Measurements from ENCODE around the gene NRXN3. TPM values are rescaled to one million over a fixed set of nuclear protein-coding genes. Genes with fewer than 3 reads are reported as not detected.

The NRXN3 gene
- total and polyA plus RNA-seq, 2 of the 4 experiments (the other 2 are of a cell fraction), result 4.8 to 25.1 TPM

- H2BK5ac ChIP-seq (ENCODE audit: low read depth, low read length, poor library complexity, severe bottlenecking), result no peak overlapping the region
- no peak overlapping the region for H2BK15ac ChIP-seq (ENCODE audit: low read depth, low read length)
- BruUV-seq (replicated peaks), result no TSS peak
- H2AK5ac ChIP-seq (ENCODE audit: low read depth, low read length), result no peak overlapping the region
- H2BK20ac ChIP-seq (ENCODE audit: low read depth, low read length), result no peak overlapping the region
- H3K9me1 ChIP-seq (ENCODE audit: insufficient read depth, low read length), result no peaks in the 10 kb centered on the region
- no peak overlapping the region for H3K27ac ChIP-seq (ENCODE audit: insufficient read depth, low read length)
- H2BK120ac ChIP-seq (ENCODE audit: low read depth, low read length), result no peak overlapping the region
- H2AFZ ChIP-seq (replicated peaks; ENCODE audit: low read length, poor library complexity), result no peak overlapping the region
- H4K20me1 ChIP-seq (ENCODE audit: insufficient read depth, low read length), result no peaks in the 10 kb centered on the region
- no peaks in the 10 kb centered on the region for H3K79me1 ChIP-seq (ENCODE audit: low read depth in 1 of 2, low read length in 2 of 2)
- H3K4me3 ChIP-seq (ENCODE audit: insufficient read depth, low read depth, low read length), result no peak overlapping the region
- H4K91ac ChIP-seq (ENCODE audit: insufficient read depth, low read depth, low read length), result no peak overlapping the region
- POLR2A ChIA-PET (ENCODE audit: unreplicated experiment), result no interaction called here
- no peak for ATAC-seq (ENCODE audit: low read depth)
- H3K23ac ChIP-seq (ENCODE audit: low read depth, low read length), result no peak overlapping the region
- dilution Hi-C loops (cut with HindIII; ENCODE audit: low sequenced_read_pairs, unreplicated experiment), result no loop called here
- no peak for DNase-seq
- intact Hi-C loops (cut with micrococcal nuclease), result no loop called here
- CTCF ChIA-PET, result interaction anchor here (0.5 kb wide), 1 partner anchor 72 kb away, joined by 3 read pairs; no protein-coding TSS in a partner anchor
- no peak overlapping the region for H3K18ac ChIP-seq (ENCODE audit: low read depth, low read length)
- H3K36me3 ChIP-seq (ENCODE audit: control insufficient read depth, insufficient read depth, low read length), result no peaks in the 10 kb centered on the region
- no peaks in the 10 kb centered on the region; the same call in 1 of the 2 replicates for H3K9me3 ChIP-seq (ENCODE audit: control insufficient read depth, insufficient read depth, low read length)
- H3K4me2 ChIP-seq (ENCODE audit: low read depth, low read length), result no peak overlapping the region
- no peak overlapping the region for H4K8ac ChIP-seq (ENCODE audit: low read depth in 2 of 2, low read length in 2 of 2)
- no peak overlapping the region for H4K5ac ChIP-seq (ENCODE audit: low read depth, low read length)
- H3K4ac ChIP-seq (ENCODE audit: low read depth, low read length), result no peak overlapping the region
- H3K9ac ChIP-seq (ENCODE audit: low read depth, low read length), result no peak overlapping the region
- no peaks in the 10 kb centered on the region for H3K4me1 ChIP-seq (ENCODE audit: control insufficient read depth, insufficient read depth, low read length)
- no peak overlapping the region for H3K14ac ChIP-seq (replicated peaks; ENCODE audit: low read depth, low read length)
- H3K27me3 ChIP-seq (ENCODE audit: control insufficient read depth, insufficient read depth, low read length), result peaks cover 4% of the 10 kb centered on the region; the same call in 1 of the 2 replicates
- TF ChIP-seq RCOR1 (IDR thresholded peaks at IDR 0.05; ENCODE audit: insufficient replicate concordance, low read length) (no peak), BHLHE40 (IDR thresholded peaks at IDR 0.05; ENCODE audit: low read depth, low read length) (no peak), MAZ (IDR thresholded peaks at IDR 0.05; ENCODE audit: borderline replicate concordance, low read depth, low read length) (no peak), MXI1 (IDR thresholded peaks at IDR 0.05; ENCODE audit: borderline replicate concordance, low read depth, low read length) (no peak), USF2 (IDR thresholded peaks at IDR 0.05; ENCODE audit: low read depth, low read length) (no peak), ELK1 (IDR thresholded peaks at IDR 0.05; ENCODE audit: borderline replicate concordance, low read depth, low read length) (no peak), CHD1 (IDR thresholded peaks at IDR 0.05; ENCODE audit: low read depth, low read length) (no peak), RFX5 (IDR thresholded peaks at IDR 0.05; ENCODE audit: low read depth, low read length) (no peak), RAD21 (IDR thresholded peaks at IDR 0.05; ENCODE audit: low read length) (no peak), FOS (IDR thresholded peaks at IDR 0.05; ENCODE audit: low read depth, low read length) (no peak), POLR2A (IDR thresholded peaks at IDR 0.05; ENCODE audit: low read depth, low read length) (no peak), MAFK (IDR thresholded peaks at IDR 0.05; ENCODE audit: low read depth, low read length) (no peak), SMC3 (IDR thresholded peaks at IDR 0.05; ENCODE audit: low read depth, low read length) (no peak), NFE2L2 (IDR thresholded peaks at IDR 0.05; ENCODE audit: low read depth, low read length) (no peak), CEBPB (IDR thresholded peaks at IDR 0.05; ENCODE audit: low read depth, low read length) (no peak)
- TF ChIP-seq, protein P1, sequence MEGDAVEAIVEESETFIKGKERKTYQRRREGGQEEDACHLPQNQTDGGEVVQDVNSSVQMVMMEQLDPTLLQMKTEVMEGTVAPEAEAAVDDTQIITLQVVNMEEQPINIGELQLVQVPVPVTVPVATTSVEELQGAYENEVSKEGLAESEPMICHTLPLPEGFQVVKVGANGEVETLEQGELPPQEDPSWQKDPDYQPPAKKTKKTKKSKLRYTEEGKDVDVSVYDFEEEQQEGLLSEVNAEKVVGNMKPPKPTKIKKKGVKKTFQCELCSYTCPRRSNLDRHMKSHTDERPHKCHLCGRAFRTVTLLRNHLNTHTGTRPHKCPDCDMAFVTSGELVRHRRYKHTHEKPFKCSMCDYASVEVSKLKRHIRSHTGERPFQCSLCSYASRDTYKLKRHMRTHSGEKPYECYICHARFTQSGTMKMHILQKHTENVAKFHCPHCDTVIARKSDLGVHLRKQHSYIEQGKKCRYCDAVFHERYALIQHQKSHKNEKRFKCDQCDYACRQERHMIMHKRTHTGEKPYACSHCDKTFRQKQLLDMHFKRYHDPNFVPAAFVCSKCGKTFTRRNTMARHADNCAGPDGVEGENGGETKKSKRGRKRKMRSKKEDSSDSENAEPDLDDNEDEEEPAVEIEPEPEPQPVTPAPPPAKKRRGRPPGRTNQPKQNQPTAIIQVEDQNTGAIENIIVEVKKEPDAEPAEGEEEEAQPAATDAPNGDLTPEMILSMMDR (conservative IDR thresholded peaks at IDR 0.05; ENCODE audit: low read depth, low read length), result no peak
- in situ Hi-C loops (cut with MboI; ENCODE audit: low sequenced_read_pairs), result no loop called here
- H2AK9ac ChIP-seq (replicated peaks; ENCODE audit: low read depth, low read length, poor library complexity), result no peak overlapping the region
- H3K56ac ChIP-seq (ENCODE audit: extremely low read depth, insufficient read depth, low read length), result no peak overlapping the region
These were observed 1746.1 kb downstream of the NRXN3 start for GRCh38 chr14:79916281-79916680.

Data from IMR-90 (cell line).